Measurements from ENCODE around the gene KCNJ1. TPM values are rescaled to one million over a fixed set of nuclear protein-coding genes. Genes with fewer than 3 reads are reported as not detected.
A peak's percentile ranks its signal among the peaks of the same experiment; 100 is the strongest.

Gene KCNJ1
- total RNA-seq, 4 donors from 2014 or later, result 0.11 to 0.81 TPM; not detected in 2

DNA sequence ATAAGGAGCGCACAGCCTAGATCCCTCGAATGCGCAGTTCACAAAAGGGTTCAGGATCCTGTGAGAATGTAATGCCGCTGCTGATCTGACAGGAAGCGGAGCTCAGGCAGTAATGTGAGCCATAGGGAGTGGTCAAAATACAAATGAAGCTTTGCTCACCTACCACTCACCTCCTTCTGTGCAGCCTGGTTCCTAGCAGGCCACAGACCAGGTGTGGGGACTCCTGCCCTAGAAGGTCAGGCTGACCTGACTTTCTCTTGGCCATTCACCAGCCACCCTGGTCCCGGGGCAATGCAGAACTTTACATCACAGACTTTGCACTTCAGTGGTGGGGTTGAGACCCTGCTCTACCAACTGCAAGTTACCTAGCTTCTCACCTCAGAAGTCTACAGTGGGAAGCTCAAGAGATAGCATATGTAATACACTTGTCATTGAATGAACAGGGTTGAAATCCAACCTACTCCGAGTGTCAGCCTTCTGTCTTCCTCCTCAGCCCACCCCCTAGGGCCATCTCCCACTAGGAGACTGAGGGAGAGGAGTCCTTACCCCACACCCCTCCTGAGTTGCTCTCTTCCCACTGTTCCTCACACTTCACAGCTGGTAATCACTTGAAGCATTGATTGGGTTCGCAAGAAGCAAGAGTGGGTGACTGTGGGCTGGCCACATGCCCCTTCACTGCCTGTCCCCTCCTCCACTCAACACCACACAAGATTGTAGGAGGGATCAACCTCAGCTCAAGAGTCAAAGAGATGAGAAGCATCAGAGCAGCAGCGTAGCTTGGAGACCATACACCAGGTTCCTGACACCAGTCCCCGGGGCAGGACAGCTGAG, 2.0 kb upstream of the KCNJ1 start:
- 93 to 97% methylated on average over 9 to 10 of the region's 10 CpGs for WGBS, 2 donors
- intact Hi-C loops (cut with DNase I), result no loop called here
- Histone ChIP-seq H3K36me3 (no peaks in the 10 kb centered on the region), H3K27ac (no peak overlapping the region), H3K4me1 (peaks cover 12 to 20% of the 10 kb centered on the region in 2 donors), H3K4me3 (replicated peaks in 1 of 3) (no peak overlapping the region), H3K9me3 (no peaks in the 10 kb centered on the region), H3K27me3 (no peaks in the 10 kb centered on the region)
- TF ChIP-seq POLR2A (IDR thresholded peaks at IDR 0.05) (no peak), CTCF (IDR thresholded peaks at IDR 0.05) (no peak)
- DNase-seq, result no peak

- H3K27me3 ChIP-seq, result no peaks in the 10 kb centered on the region
- intact Hi-C loops (cut with DNase I), result no loop called here
- H3K9me3 ChIP-seq, result no peaks in the 10 kb centered on the region
- TF ChIP-seq POLR2A (IDR thresholded peaks at IDR 0.05) (no peak), CTCF (IDR thresholded peaks at IDR 0.05) (no peak)
- 38 to 56% methylated on average over 1 of the region's 1 CpG for WGBS, 2 donors
- peak; percentile 27 to 28 for DNase-seq
- H3K27ac ChIP-seq, result peak overlapping the region; percentile 8 to 47 (median 32)
- H3K4me3 ChIP-seq (replicated peaks in 1 of 3), result no peak overlapping the region
- no peaks in the 10 kb centered on the region for H3K36me3 ChIP-seq
- H3K4me1 ChIP-seq, result peaks cover 25 to 47% of the 10 kb centered on the region in 2 donors
These were observed 1.6 kb downstream of the KCNJ1 start for GRCh38 chr11:128865490-128865889.

GRCh38 chr11:128862908-128863660, 4.0 kb downstream of the KCNJ1 start:
- no peaks in the 10 kb centered on the region for H3K9me3 ChIP-seq
- no peak overlapping the region for H3K4me3 ChIP-seq (replicated peaks in 1 of 3)
- 33 to 34% methylated on average over 4 of the region's 4 CpGs for WGBS, 2 donors
- no peaks in the 10 kb centered on the region for H3K36me3 ChIP-seq
- peaks cover 25 to 59% of the 10 kb centered on the region in 2 donors for H3K4me1 ChIP-seq
- H3K27me3 ChIP-seq, result no peaks in the 10 kb centered on the region
- DNase-seq, result peak; percentile 22 to 43
- intact Hi-C loops (cut with DNase I), result no loop called here
- peak overlapping the region in 2 of 3 donors; percentile 39 to 47 for H3K27ac ChIP-seq
- no peak for TF ChIP-seq CTCF (IDR thresholded peaks at IDR 0.05)
- TF ChIP-seq POLR2A (IDR thresholded peaks at IDR 0.05), result no peak

GRCh38 chr11:128862406-128862805, 4.7 kb downstream of the KCNJ1 start:
- Histone ChIP-seq H3K4me3 (replicated peaks in 1 of 3) (no peak overlapping the region), H3K36me3 (no peaks in the 10 kb centered on the region), H3K27me3 (no peaks in the 10 kb centered on the region), H3K27ac (peak overlapping the region in 2 of 3 donors; percentile 39 to 47), H3K4me1 (peaks cover 24 to 57% of the 10 kb centered on the region in 2 donors), H3K9me3 (no peaks in the 10 kb centered on the region)
- WGBS, 2 donors, result 70 to 90% methylated on average over 4 to 9 of the region's 9 CpGs
- intact Hi-C loops (cut with DNase I), result no loop called here
- no peak for DNase-seq
- TF ChIP-seq POLR2A (IDR thresholded peaks at IDR 0.05), result no peak
- no peak for TF ChIP-seq CTCF (IDR thresholded peaks at IDR 0.05)
